SU-DHL-6 (cell line): Measurements from ENCODE around the gene SH2D3A.

Experiments
- H2AFZ ChIP-seq: fragments of 200-600 bp; sonication (generic); 2 replicates; pipeline ENCODE4 v1.6.1; 2014; ENCODE audit warnings: low read depth, mild to moderate bottlenecking, moderate library complexity, mixed read lengths, antibody characterized with exemption, low read length; ENCODE audit not compliant: severe bottlenecking
- H3F3A ChIP-seq: fragments of 200-600 bp; shearing (Covaris generic); 2 replicates; pipeline ENCODE4 v1.6.0; 2016; ENCODE audit warnings: antibody characterized with exemption, mild to moderate bottlenecking; ENCODE audit not compliant: insufficient read depth
- H3K27ac ChIP-seq: fragments of 200-600 bp; sonication (generic); 2 replicates; pipeline ENCODE4 v1.5.1; 2016; ENCODE audit warnings: low read depth, mild to moderate bottlenecking, low read length, moderate library complexity, mixed read lengths
- H3K27me3 ChIP-seq: fragments of 200-600 bp; sonication (generic), shearing (Covaris generic); 2 replicates; pipeline ENCODE4 v1.6.0; 2014; ENCODE audit warnings: mild to moderate bottlenecking, low read length
- H3K36me3 ChIP-seq: fragments of 200-600 bp; sonication (generic); 2 replicates; pipeline ENCODE4 v1.6.1; 2014; ENCODE audit warnings: mild to moderate bottlenecking, low read length, mixed read lengths
- H3K4me2 ChIP-seq: fragments of 300-600, 200-600 bp; shearing (Covaris generic), sonication (generic); 2 replicates; pipeline ENCODE4 v1.6.0; 2014; ENCODE audit warnings: low read length, low read depth, mild to moderate bottlenecking; ENCODE audit not compliant: poor library complexity, severe bottlenecking
- H3K4me3 ChIP-seq: fragments of 200-600 bp; sonication (generic); 2 replicates; pipeline ENCODE4 v1.5.1; 2014; ENCODE audit warnings: antibody characterized with exemption, low read length, mild to moderate bottlenecking, mixed read lengths; ENCODE audit not compliant: insufficient read depth, poor library complexity, severe bottlenecking
- H3K79me2 ChIP-seq: fragments of 200-600 bp; sonication (generic); 2 replicates; pipeline ENCODE4 v1.6.1; 2014; ENCODE audit warnings: mild to moderate bottlenecking, low read length, moderate library complexity; ENCODE audit not compliant: insufficient read depth
- H3K9ac ChIP-seq: fragments of 200-600 bp; sonication (generic); 2 replicates; pipeline ENCODE4 v1.7.0; 2014; ENCODE audit warnings: mild to moderate bottlenecking, low read length
- H3K9me2 ChIP-seq: fragments of 200-600 bp; sonication (generic); replicated peaks from 2 replicates; pipeline ENCODE4 v1.6.1; 2014; ENCODE audit warnings: low read length; ENCODE audit not compliant: insufficient read depth
- H3K9me3 ChIP-seq: fragments of 200-600 bp; sonication (generic); 2 replicates; pipeline ENCODE4 v1.6.1; 2014; ENCODE audit warnings: low read length, mixed read lengths; ENCODE audit not compliant: insufficient read depth
- H4K20me1 ChIP-seq: fragments of 200-600 bp; sonication (generic); 2 replicates; pipeline ENCODE4 v1.6.1; 2014; ENCODE audit warnings: low read depth, mild to moderate bottlenecking, antibody characterized with exemption, low read length, moderate library complexity, mixed read lengths
- EZH2phosphoT487 ChIP-seq: fragments of 200-600 bp; sonication (generic), shearing (Covaris generic); conservative IDR thresholded peaks from 2 replicates; pipeline ENCODE4 v1.6.1; 2018; ENCODE audit warnings: mild to moderate bottlenecking, antibody characterized with exemption, low read length, moderate library complexity, mixed read lengths
- TF ChIP-seq, protein P1 (sequence below): fragments of 200-600 bp; sonication (generic); IDR thresholded peaks from one replicate; pipeline ENCODE4 v1.5.1; 2017; ENCODE audit warnings: antibody characterized with exemption, mild to moderate bottlenecking, low read length, moderate library complexity; ENCODE audit not compliant: insufficient read depth, poor library complexity, severe bottlenecking

Gene SH2D3A

DNA sequence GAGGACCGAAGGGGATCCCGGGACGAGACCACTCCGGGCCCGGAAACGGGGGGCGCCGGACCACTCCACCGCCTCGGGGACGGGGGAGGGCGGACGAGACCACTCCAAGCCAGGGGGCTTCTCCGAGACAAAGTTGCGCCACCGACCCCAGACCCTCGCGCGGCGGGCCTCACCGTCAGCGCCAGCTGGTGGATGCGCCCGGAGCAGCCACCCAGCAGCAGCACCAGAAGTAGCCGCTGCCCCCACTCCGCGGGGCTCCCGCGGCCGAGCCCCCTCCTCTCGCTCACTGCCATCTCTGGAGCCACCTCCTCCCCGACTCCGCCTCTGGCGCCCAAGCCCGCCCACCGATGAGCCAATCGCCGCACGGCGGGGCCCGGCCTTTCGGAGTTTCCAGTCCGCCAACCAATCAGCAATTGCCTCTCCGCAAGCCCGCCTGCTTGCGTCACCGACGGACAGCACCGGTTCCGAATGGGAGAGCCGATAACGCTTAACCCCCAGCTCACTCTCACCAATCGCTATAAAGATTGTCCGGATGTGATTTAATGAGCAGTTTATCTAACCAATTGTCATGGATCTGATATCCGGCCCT, 29.9 kb downstream of the SH2D3A start, which contains the start of gene GPR108:
Gene GPR108 (minus strand): TSS at position 297 of the 589 bp plus-strand sequence. CDS start 4 bp downstream, at position 293.
- H3K9ac ChIP-seq, result peak within 1 kb of the TSS; percentile 85
- peaks cover 27% of the 10 kb centered on the region for H3F3A ChIP-seq
- H3K79me2 ChIP-seq, result peaks cover 5% of the 10 kb centered on the region; the same call in 1 of the 2 replicates
- no peak for TF ChIP-seq EZH2phosphoT487
- TF ChIP-seq, protein P1, sequence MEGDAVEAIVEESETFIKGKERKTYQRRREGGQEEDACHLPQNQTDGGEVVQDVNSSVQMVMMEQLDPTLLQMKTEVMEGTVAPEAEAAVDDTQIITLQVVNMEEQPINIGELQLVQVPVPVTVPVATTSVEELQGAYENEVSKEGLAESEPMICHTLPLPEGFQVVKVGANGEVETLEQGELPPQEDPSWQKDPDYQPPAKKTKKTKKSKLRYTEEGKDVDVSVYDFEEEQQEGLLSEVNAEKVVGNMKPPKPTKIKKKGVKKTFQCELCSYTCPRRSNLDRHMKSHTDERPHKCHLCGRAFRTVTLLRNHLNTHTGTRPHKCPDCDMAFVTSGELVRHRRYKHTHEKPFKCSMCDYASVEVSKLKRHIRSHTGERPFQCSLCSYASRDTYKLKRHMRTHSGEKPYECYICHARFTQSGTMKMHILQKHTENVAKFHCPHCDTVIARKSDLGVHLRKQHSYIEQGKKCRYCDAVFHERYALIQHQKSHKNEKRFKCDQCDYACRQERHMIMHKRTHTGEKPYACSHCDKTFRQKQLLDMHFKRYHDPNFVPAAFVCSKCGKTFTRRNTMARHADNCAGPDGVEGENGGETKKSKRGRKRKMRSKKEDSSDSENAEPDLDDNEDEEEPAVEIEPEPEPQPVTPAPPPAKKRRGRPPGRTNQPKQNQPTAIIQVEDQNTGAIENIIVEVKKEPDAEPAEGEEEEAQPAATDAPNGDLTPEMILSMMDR, result no peak
- H3K27ac ChIP-seq, result peak within 1 kb of the TSS; percentile 78
- peak within 1 kb of the TSS; percentile 85 for H3K4me2 ChIP-seq
- H3K9me3 ChIP-seq, result no peaks in the 10 kb centered on the region
- H3K36me3 ChIP-seq, result no peaks in the 10 kb centered on the region
- peak within 1 kb of the TSS; percentile 73 for H3K4me3 ChIP-seq
- H2AFZ ChIP-seq, result peak within 1 kb of the TSS; percentile 67
- no peaks in the 10 kb centered on the region for H3K9me2 ChIP-seq
- no peaks in the 10 kb centered on the region for H4K20me1 ChIP-seq
- H3K27me3 ChIP-seq, result no peaks in the 10 kb centered on the region

DNA sequence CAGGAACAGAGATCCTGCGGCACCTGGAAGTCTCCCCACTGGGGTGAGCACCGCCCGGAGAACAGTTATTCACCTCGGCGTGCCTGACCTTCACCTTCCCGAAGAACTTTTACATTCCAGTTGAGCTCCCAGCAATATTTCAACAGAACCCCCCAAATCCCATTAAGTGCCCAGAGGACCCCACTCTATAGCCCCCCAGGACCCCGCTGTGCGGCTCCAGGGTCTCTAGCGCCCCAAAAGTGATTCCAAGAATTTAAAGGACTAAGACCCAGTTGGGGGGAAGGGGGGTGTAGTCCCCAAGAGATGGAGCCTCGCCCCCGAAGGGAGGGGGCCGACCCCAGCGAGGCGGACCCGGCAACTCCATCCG, 30.3 kb downstream of the SH2D3A start:
- Histone ChIP-seq H4K20me1 (no peaks in the 10 kb centered on the region), H3K4me2 (peak overlapping the region; percentile 85), H3K9ac (peak overlapping the region; percentile 85), H3K9me3 (no peaks in the 10 kb centered on the region), H3K4me3 (peak overlapping the region; percentile 73), H2AFZ (peak overlapping the region; percentile 67), H3K9me2 (no peaks in the 10 kb centered on the region), H3F3A (peaks cover 27% of the 10 kb centered on the region), H3K36me3 (no peaks in the 10 kb centered on the region), H3K79me2 (peaks cover 5% of the 10 kb centered on the region; the same call in 1 of the 2 replicates), H3K27me3 (no peaks in the 10 kb centered on the region), H3K27ac (peak overlapping the region; percentile 78)
- TF ChIP-seq, protein P1, result peak; percentile 8
- TF ChIP-seq EZH2phosphoT487, result no peak

DNA sequence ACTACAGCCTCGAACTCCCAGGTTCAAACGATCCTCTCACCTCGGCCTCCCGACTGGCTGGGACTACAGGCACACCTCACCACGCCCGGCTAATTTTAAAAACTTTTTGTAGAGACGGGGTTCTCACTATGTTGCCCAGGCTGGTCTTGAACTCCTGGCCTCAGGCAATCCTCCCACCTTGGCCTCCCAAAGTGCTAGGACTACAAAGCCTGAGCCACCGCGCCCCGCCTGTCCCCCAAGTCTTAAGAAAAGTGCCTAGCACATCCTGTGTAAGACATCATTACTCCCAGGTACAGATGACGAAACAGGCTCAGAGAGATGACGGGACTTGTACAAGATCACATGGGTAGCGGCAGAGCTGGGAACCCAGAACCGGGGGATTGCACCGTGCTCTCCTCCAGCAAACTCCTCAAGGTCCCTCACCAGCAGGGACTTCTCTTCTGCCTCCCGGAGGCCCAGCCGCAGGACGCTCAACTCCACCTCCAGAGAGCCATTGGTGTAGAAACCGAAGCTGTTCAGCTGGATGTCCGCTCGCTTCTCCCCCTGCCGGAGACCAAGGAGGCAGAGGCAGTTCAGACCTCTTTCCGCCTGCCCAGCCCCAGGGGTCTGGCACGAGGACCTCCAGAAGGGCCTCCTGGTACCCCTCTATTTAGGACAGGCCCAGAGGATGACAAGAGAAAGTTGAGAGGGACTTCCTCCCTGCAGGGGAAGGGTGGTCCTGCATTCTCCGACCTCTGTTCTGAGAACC, 30.9 kb downstream of the SH2D3A start:
- peak overlapping the region; percentile 78 for H3K27ac ChIP-seq
- no peaks in the 10 kb centered on the region for H3K9me2 ChIP-seq
- H3K4me3 ChIP-seq, result peak overlapping the region; percentile 73
- no peaks in the 10 kb centered on the region for H4K20me1 ChIP-seq
- peak overlapping the region; percentile 85 for H3K4me2 ChIP-seq
- peaks cover 25% of the 10 kb centered on the region for H3F3A ChIP-seq
- no peak for TF ChIP-seq EZH2phosphoT487
- TF ChIP-seq, protein P1, result peak; percentile 39
- H2AFZ ChIP-seq, result peak overlapping the region; percentile 67
- H3K9me3 ChIP-seq, result no peaks in the 10 kb centered on the region
- no peaks in the 10 kb centered on the region for H3K36me3 ChIP-seq
- peak overlapping the region; percentile 85 for H3K9ac ChIP-seq
- H3K27me3 ChIP-seq, result no peaks in the 10 kb centered on the region
- peaks cover 5% of the 10 kb centered on the region; the same call in 1 of the 2 replicates for H3K79me2 ChIP-seq
